Neural cell (in vitro differentiated cells): ENCODE measurements around the gene CNOT2.

ENCODE experiments used
- MXI1 ChIP-seq: fragments of 450-650 bp; conservative IDR thresholded peaks from 2 replicates; pipeline ENCODE4 v1.6.1; 2014; ENCODE audit warnings: antibody characterized with exemption, mild to moderate bottlenecking; ENCODE audit not compliant: poor library complexity, severe bottlenecking
- TF ChIP-seq, protein P1 (sequence below): fragments of 450-650 bp; IDR thresholded peaks from 2 replicates; pipeline ENCODE4 v1.5.1; 2014; ENCODE audit warnings: antibody characterized with exemption, mild to moderate bottlenecking, moderate library complexity; ENCODE audit not compliant: poor library complexity, severe bottlenecking

GRCh38 chr12:70355972-70356371 is 112.7 kb downstream of the CNOT2 start:
- TF ChIP-seq, protein P1, sequence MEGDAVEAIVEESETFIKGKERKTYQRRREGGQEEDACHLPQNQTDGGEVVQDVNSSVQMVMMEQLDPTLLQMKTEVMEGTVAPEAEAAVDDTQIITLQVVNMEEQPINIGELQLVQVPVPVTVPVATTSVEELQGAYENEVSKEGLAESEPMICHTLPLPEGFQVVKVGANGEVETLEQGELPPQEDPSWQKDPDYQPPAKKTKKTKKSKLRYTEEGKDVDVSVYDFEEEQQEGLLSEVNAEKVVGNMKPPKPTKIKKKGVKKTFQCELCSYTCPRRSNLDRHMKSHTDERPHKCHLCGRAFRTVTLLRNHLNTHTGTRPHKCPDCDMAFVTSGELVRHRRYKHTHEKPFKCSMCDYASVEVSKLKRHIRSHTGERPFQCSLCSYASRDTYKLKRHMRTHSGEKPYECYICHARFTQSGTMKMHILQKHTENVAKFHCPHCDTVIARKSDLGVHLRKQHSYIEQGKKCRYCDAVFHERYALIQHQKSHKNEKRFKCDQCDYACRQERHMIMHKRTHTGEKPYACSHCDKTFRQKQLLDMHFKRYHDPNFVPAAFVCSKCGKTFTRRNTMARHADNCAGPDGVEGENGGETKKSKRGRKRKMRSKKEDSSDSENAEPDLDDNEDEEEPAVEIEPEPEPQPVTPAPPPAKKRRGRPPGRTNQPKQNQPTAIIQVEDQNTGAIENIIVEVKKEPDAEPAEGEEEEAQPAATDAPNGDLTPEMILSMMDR = no peak
- no peak for TF ChIP-seq MXI1
